HFF-Myc (cell line): Measurements from ENCODE around the gene CGB1.
A peak's percentile ranks its signal among the peaks of the same experiment; 100 is the strongest.
"Not testable (repeated sequence)": the region's sequence is repeated elsewhere in the genome, so short reads cannot be mapped to it uniquely, and the experiment has no call there.

Source experiments
- DNase-seq: peaks from one replicate; pipeline ENCODE4 v3.0.0-alpha.2; 2011; ENCODE audit warnings: low read depth; ENCODE audit errors: extremely low read depth
- H3K4me3 ChIP-seq: replicated peaks from 2 replicates; pipeline ENCODE4 v1.5.1; 2011; ENCODE audit warnings: low read depth, mild to moderate bottlenecking, control low read depth, low read length
- CTCF ChIP-seq: IDR thresholded peaks from 2 replicates; pipeline ENCODE4 v1.5.1; 2012; ENCODE audit warnings: mild to moderate bottlenecking, low read depth, low read length, control low read depth; ENCODE audit errors: missing control alignments

Gene CGB1

GRCh38 chr19:49058562-49058961 is 21.9 kb upstream of the CGB1 start:
- DNase-seq: no peak
- no peak for TF ChIP-seq CTCF
- no peak overlapping the region for H3K4me3 ChIP-seq

- no peak for TF ChIP-seq CTCF
- no peak for DNase-seq
- H3K4me3 ChIP-seq: peak within 1 kb of the TSS; percentile 42
These were observed 21.0 kb upstream of the CGB1 start, which contains the start of gene CGB7 for GRCh38 chr19:49057636-49058234. Gene CGB7, minus strand, starts transcription at chr19:49057749. Its CDS starts 2,374 bp downstream, at chr19:49055375.

- not testable (repeated sequence) for DNase-seq
- H3K4me3 ChIP-seq: peak overlapping the region; percentile 42
These were observed 20.4 kb upstream of the CGB1 start for GRCh38 chr19:49056902-49057596.

GRCh38 chr19:49056101-49056901 is 19.6 kb upstream of the CGB1 start:
- peak overlapping the region; percentile 42 for H3K4me3 ChIP-seq
- no peak for DNase-seq
- TF ChIP-seq CTCF: peak; percentile 30

GRCh38 chr19:49050376-49051033 is 13.8 kb upstream of the CGB1 start:
- not testable (repeated sequence) for DNase-seq, H3K4me3 ChIP-seq

GRCh38 chr19:49049834-49050233 is 13.1 kb upstream of the CGB1 start:
- H3K4me3 ChIP-seq, DNase-seq: not testable (repeated sequence)

- DNase-seq, H3K4me3 ChIP-seq: not testable (repeated sequence)
These were observed 12.3 kb upstream of the CGB1 start, which contains the start of gene CGB8 for GRCh38 chr19:49049011-49049410. Gene CGB8, minus strand, starts transcription at chr19:49049111. Its CDS starts 372 bp downstream, at chr19:49048739.

GRCh38 chr19:49043548-49043947 is 6.9 kb upstream of the CGB1 start, which contains the start of gene CGB5:
Gene CGB5, plus strand, starts transcription at chr19:49043848. Its CDS starts 362 bp downstream, at chr19:49044210.
- H3K4me3 ChIP-seq, DNase-seq: not testable (repeated sequence)

GRCh38 chr19:49042666-49043065 is 6.0 kb upstream of the CGB1 start:
- not testable (repeated sequence) for H3K4me3 ChIP-seq

More at GRCh38 chr19:49042666-49043065, 6.0 kb upstream of the CGB1 start:
- DNase-seq: not testable (repeated sequence)
